HepG2 (cell line): ENCODE results near the gene SLC25A10. TPM values are rescaled to one million over a fixed set of nuclear protein-coding genes. Genes with fewer than 3 reads are reported as not detected.

Experiments
- CAMTA2 ChIP-seq: sonication (generic); formaldehyde crosslinking; IDR thresholded peaks from 2 replicates; pipeline ENCODE4 v1.4.0; 2020; ENCODE audit warnings: mild to moderate bottlenecking, missing genetic modification reagents, borderline replicate concordance
- FOXC1 ChIP-seq: sonication (generic); formaldehyde crosslinking; IDR thresholded peaks from 2 replicates; pipeline ENCODE4 v1.8.0; 2022; ENCODE audit warnings: mild to moderate bottlenecking, missing genetic modification reagents, borderline replicate concordance
- NAIF1 ChIP-seq: sonication (generic); formaldehyde crosslinking; IDR thresholded peaks from 2 replicates; pipeline ENCODE4 v1.5.0; 2020; ENCODE audit warnings: mild to moderate bottlenecking, missing genetic modification reagents, borderline replicate concordance
- NONO ChIP-seq, 2 experiments: fragments of 450-650 bp in 1 of 2; sonication (generic) in 1 of 2; formaldehyde crosslinking in 1 of 2; IDR thresholded peaks in 1 of 2; conservative IDR thresholded peaks in 1 of 2; 2 replicates each; pipeline versions ENCODE4 v1.6.1 to v1.8.0; 2017 to 2022; ENCODE audit warnings: mild to moderate bottlenecking in 1 of 2, missing genetic modification reagents in 1 of 2, moderate library complexity in 1 of 2
- PCBP1 ChIP-seq: fragments of 200-400 bp; formaldehyde crosslinking; IDR thresholded peaks from 2 replicates; pipeline ENCODE4 v1.6.1; 2017; ENCODE audit warnings: mild to moderate bottlenecking, low read depth, low read length, borderline replicate concordance
- POGZ ChIP-seq: sonication (generic); formaldehyde crosslinking; IDR thresholded peaks from 2 replicates; pipeline ENCODE4 v1.4.0; 2020; ENCODE audit warnings: mild to moderate bottlenecking, missing genetic modification reagents
- SIX1 ChIP-seq: sonication (generic); formaldehyde crosslinking; IDR thresholded peaks from 2 replicates; pipeline ENCODE4 v1.4.0; 2020; ENCODE audit warnings: missing genetic modification reagents, borderline replicate concordance
- SSRP1 ChIP-seq: IDR thresholded peaks from 2 replicates; pipeline ENCODE4 v1.6.1; 2016; ENCODE audit warnings: control low read depth
- ZNF12 ChIP-seq: sonication (generic); formaldehyde crosslinking; IDR thresholded peaks from 2 replicates; pipeline ENCODE4 v1.5.0; 2020; ENCODE audit warnings: missing genetic modification reagents
- ZNF296 ChIP-seq: sonication (generic); formaldehyde crosslinking; conservative IDR thresholded peaks from 2 replicates; pipeline ENCODE4 v1.5.0; 2020; ENCODE audit warnings: mild to moderate bottlenecking, missing genetic modification reagents
- ZNF30 ChIP-seq: sonication (generic); formaldehyde crosslinking; IDR thresholded peaks from 2 replicates; pipeline ENCODE4 v1.5.0; 2020; ENCODE audit warnings: mild to moderate bottlenecking, missing genetic modification reagents
- ZNF501 ChIP-seq: sonication (generic); formaldehyde crosslinking; IDR thresholded peaks from 2 replicates; pipeline ENCODE4 v1.5.1; 2020; ENCODE audit warnings: mild to moderate bottlenecking, moderate library complexity, missing genetic modification reagents
- ZNF605 ChIP-seq: sonication (generic); formaldehyde crosslinking; IDR thresholded peaks from 2 replicates; pipeline ENCODE4 v1.8.0; 2022; ENCODE audit warnings: mild to moderate bottlenecking, missing genetic modification reagents
- ZNF615 ChIP-seq: sonication (generic); formaldehyde crosslinking; IDR thresholded peaks from 2 replicates; pipeline ENCODE4 v1.5.0; 2020; ENCODE audit warnings: mild to moderate bottlenecking, missing genetic modification reagents, borderline replicate concordance
- ZNF746 ChIP-seq: sonication (generic); formaldehyde crosslinking; IDR thresholded peaks from 2 replicates; pipeline ENCODE4 v1.8.0; 2022; ENCODE audit warnings: mild to moderate bottlenecking, missing genetic modification reagents
- ZNF891 ChIP-seq: sonication (generic); formaldehyde crosslinking; IDR thresholded peaks from 2 replicates; pipeline ENCODE4 v1.5.0; 2020; ENCODE audit warnings: mild to moderate bottlenecking, missing genetic modification reagents
- polyA plus RNA-seq, 8 experiments: library from polyadenylated mRNA; depleted of rRNA in 3 of 8; stranded (reverse) in 7 of 8; unstranded in 1 of 8; fragments of >200 nt; fragmentation: Illumina TruSeq in 4 of 8; extraction: Trizol in 4 of 8; gene quantifications; 2 replicates each; pipeline versions ENCODE4 v1.2.1 to v1.2.3, GENCODE V29; 2011 to 2016; ENCODE audit warnings: low read depth in 4 of 8, missing spikeins in 1 of 8, mixed read lengths in 1 of 8; ENCODE audit not compliant: insufficient read depth in 1 of 8
- total RNA-seq, 5 experiments: library from RNA; depleted of rRNA; stranded (reverse); fragments of >200 nt; fragmentation: Illumina TruSeq; extraction: Trizol; gene quantifications; 2 replicates each; pipeline ENCODE4 v1.2.3, GENCODE V29; 2016; ENCODE audit warnings: low read depth in 1 of 5
- TF ChIP-seq, protein P1 (sequence below): sonication (generic); formaldehyde crosslinking; IDR thresholded peaks from 2 replicates; pipeline ENCODE4 v1.4.0; 2020; ENCODE audit warnings: low read depth, missing genetic modification reagents
- TF ChIP-seq, protein P2 (sequence below): IDR thresholded peaks from 2 replicates; pipeline ENCODE4 v1.6.1; 2016; ENCODE audit warnings: missing compliant biosample characterization, missing genetic modification reagents, borderline replicate concordance
- TF ChIP-seq, protein P3 (sequence below): sonication (generic); formaldehyde crosslinking; IDR thresholded peaks from 2 replicates; pipeline ENCODE4 v1.5.0; 2020; ENCODE audit warnings: mild to moderate bottlenecking, missing genetic modification reagents
- TF ChIP-seq, protein P4 (sequence below): sonication (generic); formaldehyde crosslinking; IDR thresholded peaks from 2 replicates; pipeline ENCODE4 v1.9.0; 2021; ENCODE audit warnings: missing genetic modification reagents, mild to moderate bottlenecking, borderline replicate concordance

The SLC25A10 gene
- total and polyA plus RNA-seq, 2 of the 13 experiments (the other 11 are each of a cell fraction or from before 2014, with no cell fraction given) = 46.5 to 140 TPM

DNA sequence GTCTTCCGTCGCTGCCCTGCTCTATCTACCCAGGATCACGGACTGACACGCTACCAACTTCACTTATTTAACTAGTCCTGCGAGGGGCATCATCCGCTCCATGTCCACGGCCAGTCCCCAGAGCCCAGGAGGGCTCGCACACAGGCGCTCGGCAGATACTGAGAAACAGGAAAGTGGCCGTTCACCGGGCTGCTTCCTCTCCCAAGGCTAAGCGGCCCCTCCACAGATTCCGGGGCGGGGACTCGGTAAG lies 46.1 kb upstream of the SLC25A10 start (continued):
- TF ChIP-seq, protein P1, sequence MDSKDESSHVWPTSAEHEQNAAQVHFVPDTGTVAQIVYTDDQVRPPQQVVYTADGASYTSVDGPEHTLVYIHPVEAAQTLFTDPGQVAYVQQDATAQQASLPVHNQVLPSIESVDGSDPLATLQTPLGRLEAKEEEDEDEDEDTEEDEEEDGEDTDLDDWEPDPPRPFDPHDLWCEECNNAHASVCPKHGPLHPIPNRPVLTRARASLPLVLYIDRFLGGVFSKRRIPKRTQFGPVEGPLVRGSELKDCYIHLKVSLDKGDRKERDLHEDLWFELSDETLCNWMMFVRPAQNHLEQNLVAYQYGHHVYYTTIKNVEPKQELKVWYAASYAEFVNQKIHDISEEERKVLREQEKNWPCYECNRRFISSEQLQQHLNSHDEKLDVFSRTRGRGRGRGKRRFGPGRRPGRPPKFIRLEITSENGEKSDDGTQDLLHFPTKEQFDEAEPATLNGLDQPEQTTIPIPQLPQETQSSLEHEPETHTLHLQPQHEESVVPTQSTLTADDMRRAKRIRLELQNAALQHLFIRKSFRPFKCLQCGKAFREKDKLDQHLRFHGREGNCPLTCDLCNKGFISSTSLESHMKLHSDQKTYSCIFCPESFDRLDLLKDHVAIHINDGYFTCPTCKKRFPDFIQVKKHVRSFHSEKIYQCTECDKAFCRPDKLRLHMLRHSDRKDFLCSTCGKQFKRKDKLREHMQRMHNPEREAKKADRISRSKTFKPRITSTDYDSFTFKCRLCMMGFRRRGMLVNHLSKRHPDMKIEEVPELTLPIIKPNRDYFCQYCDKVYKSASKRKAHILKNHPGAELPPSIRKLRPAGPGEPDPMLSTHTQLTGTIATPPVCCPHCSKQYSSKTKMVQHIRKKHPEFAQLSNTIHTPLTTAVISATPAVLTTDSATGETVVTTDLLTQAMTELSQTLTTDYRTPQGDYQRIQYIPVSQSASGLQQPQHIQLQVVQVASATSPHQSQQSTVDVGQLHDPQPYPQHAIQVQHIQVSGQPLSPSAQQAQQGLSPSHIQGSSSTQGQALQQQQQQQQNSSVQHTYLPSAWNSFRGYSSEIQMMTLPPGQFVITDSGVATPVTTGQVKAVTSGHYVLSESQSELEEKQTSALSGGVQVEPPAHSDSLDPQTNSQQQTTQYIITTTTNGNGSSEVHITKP (CRISPR knock-in tag) = 0 out of 2 replicates have a peak, but pooled peaks have one; percentile 8
- TF ChIP-seq PCBP1 (no peak), POGZ (no peak), NONO (IDR thresholded peaks at IDR 0.05) (no peak), NONO (CRISPR knock-in tag; conservative IDR thresholded peaks at IDR 0.05) (no peak), ZNF746 (CRISPR knock-in tag) (0 out of 2 replicates have a peak, but pooled peaks have one; percentile 16), SIX1 (CRISPR knock-in tag) (no peak), ZNF615 (CRISPR knock-in tag) (0 out of 2 replicates have a peak, but pooled peaks have one; percentile 75), ZNF891 (peak; percentile 60), NAIF1 (CRISPR knock-in tag) (peak; percentile 67; the same call in 1 of the 2 replicates), ZNF605 (CRISPR knock-in tag) (peak; percentile 35; the same call in 1 of the 2 replicates), FOXC1 (CRISPR knock-in tag) (peak; percentile 20; the same call in 1 of the 2 replicates), ZNF501 (CRISPR knock-in tag) (peak; percentile 46), ZNF12 (CRISPR knock-in tag) (no peak), ZNF296 (CRISPR knock-in tag) (peak; percentile 88), ZNF30 (peak; percentile 41; the same call in 1 of the 2 replicates), SSRP1 (CRISPR knock-in tag) (peak; percentile 59; the same call in 1 of the 2 replicates), CAMTA2 (CRISPR knock-in tag) (0 out of 2 replicates have a peak, but pooled peaks have one; percentile 17)
- TF ChIP-seq, protein P2, sequence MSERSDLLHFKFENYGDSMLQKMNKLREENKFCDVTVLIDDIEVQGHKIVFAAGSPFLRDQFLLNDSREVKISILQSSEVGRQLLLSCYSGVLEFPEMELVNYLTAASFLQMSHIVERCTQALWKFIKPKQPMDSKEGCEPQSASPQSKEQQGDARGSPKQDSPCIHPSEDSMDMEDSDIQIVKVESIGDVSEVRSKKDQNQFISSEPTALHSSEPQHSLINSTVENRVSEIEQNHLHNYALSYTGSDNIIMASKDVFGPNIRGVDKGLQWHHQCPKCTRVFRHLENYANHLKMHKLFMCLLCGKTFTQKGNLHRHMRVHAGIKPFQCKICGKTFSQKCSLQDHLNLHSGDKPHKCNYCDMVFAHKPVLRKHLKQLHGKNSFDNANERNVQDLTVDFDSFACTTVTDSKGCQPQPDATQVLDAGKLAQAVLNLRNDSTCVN (CRISPR knock-in tag) = 0 out of 2 replicates have a peak, but pooled peaks have one; percentile 3
- TF ChIP-seq, protein P3, sequence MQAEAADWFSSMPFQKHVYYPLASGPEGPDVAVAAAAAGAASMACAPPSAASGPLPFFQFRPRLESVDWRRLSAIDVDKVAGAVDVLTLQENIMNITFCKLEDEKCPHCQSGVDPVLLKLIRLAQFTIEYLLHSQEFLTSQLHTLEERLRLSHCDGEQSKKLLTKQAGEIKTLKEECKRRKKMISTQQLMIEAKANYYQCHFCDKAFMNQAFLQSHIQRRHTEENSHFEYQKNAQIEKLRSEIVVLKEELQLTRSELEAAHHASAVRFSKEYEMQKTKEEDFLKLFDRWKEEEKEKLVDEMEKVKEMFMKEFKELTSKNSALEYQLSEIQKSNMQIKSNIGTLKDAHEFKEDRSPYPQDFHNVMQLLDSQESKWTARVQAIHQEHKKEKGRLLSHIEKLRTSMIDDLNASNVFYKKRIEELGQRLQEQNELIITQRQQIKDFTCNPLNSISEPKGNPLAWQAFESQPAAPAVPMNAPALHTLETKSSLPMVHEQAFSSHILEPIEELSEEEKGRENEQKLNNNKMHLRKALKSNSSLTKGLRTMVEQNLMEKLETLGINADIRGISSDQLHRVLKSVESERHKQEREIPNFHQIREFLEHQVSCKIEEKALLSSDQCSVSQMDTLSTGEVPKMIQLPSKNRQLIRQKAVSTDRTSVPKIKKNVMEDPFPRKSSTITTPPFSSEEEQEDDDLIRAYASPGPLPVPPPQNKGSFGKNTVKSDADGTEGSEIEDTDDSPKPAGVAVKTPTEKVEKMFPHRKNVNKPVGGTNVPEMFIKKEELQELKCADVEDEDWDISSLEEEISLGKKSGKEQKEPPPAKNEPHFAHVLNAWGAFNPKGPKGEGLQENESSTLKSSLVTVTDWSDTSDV (CRISPR knock-in tag) = peak; percentile 13; the same call in 1 of the 2 replicates
- TF ChIP-seq, protein P4, sequence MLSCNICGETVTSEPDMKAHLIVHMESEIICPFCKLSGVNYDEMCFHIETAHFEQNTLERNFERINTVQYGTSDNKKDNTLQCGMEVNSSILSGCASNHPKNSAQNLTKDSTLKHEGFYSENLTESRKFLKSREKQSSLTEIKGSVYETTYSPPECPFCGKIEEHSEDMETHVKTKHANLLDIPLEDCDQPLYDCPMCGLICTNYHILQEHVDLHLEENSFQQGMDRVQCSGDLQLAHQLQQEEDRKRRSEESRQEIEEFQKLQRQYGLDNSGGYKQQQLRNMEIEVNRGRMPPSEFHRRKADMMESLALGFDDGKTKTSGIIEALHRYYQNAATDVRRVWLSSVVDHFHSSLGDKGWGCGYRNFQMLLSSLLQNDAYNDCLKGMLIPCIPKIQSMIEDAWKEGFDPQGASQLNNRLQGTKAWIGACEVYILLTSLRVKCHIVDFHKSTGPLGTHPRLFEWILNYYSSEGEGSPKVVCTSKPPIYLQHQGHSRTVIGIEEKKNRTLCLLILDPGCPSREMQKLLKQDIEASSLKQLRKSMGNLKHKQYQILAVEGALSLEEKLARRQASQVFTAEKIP (CRISPR knock-in tag) = no peak
